ENCODE results near the gene SIRT2.

The SIRT2 gene

DNA sequence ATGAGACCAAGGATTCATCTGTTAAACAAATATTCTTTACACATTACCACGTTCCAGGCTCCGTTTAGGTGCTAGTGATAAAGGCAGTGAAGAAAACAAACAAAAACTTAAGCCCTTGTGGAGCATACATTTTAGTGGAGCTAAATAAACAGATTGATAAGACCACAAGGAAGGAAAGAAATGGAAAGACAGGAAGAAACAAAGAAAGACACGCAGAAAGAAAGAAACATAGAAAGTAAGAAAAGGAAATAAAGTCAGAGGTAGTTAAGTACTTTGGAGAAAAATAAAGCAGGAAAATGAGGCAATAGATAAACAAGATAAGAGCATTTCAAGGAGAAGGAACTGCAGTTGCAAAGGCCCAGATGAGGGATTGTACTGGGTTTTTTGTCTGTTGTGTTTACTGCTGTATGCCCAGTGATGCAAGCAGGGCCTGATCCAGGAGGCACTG lies 1.3 kb upstream of the SIRT2 start (continued):
- TF ChIP-seq, protein P1, sequence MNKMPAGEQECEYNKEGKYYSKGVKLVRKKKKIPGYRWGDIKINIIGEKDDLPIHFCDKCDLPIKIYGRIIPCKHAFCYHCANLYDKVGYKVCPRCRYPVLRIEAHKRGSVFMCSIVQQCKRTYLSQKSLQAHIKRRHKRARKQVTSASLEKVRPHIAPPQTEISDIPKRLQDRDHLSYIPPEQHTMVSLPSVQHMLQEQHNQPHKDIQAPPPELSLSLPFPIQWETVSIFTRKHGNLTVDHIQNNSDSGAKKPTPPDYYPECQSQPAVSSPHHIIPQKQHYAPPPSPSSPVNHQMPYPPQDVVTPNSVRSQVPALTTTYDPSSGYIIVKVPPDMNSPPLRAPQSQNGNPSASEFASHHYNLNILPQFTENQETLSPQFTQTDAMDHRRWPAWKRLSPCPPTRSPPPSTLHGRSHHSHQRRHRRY (tag by site-specific recombination; IDR thresholded peaks at IDR 0.05) = no peak
- TF ChIP-seq ZNF114 (tag by site-specific recombination; IDR thresholded peaks at IDR 0.05) (no peak), ZNF239 (tag by site-specific recombination; IDR thresholded peaks at IDR 0.05) (no peak), SCRT2 (tag by site-specific recombination; IDR thresholded peaks at IDR 0.05) (no peak), ZNF266 (tag by site-specific recombination; IDR thresholded peaks at IDR 0.05; ENCODE audit: low read depth) (no peak), ZNF366 (tag by site-specific recombination; conservative IDR thresholded peaks at IDR 0.05) (peak; percentile 96), ZNF529 (tag by site-specific recombination; IDR thresholded peaks at IDR 0.05; ENCODE audit: insufficient replicate concordance) (no peak), ZNF133 (tag by site-specific recombination; IDR thresholded peaks at IDR 0.05) (no peak), ZNF423 (tag by site-specific recombination; IDR thresholded peaks at IDR 0.05) (no peak), ZNF302 (tag by site-specific recombination; IDR thresholded peaks at IDR 0.05; ENCODE audit: low read depth) (no peak), MEIS1 (CRISPR knock-in tag; IDR thresholded peaks at IDR 0.05; ENCODE audit: borderline replicate concordance) (no peak), ZNF747 (tag by site-specific recombination; IDR thresholded peaks at IDR 0.05) (no peak), ZNF426 (tag by site-specific recombination; IDR thresholded peaks at IDR 0.05) (no peak), ZNF169 (tag by site-specific recombination; IDR thresholded peaks at IDR 0.05) (0 out of 2 replicates have a peak, but pooled peaks have one; percentile 46), ZNF350 (tag by site-specific recombination; IDR thresholded peaks at IDR 0.05) (no peak), PRDM1 (tag by site-specific recombination; IDR thresholded peaks at IDR 0.05) (peak; percentile 94), ZNF670 (tag by site-specific recombination; IDR thresholded peaks at IDR 0.05; ENCODE audit: low read depth) (no peak)
- TF ChIP-seq, protein P2, sequence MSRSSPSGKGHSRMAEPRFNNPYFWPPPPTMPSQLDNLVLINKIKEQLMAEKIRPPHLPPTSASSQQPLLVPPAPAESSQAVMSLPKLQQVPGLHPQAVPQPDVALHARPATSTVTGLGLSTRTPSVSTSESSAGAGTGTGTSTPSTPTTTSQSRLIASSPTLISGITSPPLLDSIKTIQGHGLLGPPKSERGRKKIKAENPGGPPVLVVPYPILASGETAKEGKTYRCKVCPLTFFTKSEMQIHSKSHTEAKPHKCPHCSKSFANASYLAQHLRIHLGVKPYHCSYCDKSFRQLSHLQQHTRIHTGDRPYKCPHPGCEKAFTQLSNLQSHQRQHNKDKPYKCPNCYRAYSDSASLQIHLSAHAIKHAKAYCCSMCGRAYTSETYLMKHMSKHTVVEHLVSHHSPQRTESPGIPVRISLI (tag by site-specific recombination; IDR thresholded peaks at IDR 0.05) = no peak
- TF ChIP-seq, protein P3, sequence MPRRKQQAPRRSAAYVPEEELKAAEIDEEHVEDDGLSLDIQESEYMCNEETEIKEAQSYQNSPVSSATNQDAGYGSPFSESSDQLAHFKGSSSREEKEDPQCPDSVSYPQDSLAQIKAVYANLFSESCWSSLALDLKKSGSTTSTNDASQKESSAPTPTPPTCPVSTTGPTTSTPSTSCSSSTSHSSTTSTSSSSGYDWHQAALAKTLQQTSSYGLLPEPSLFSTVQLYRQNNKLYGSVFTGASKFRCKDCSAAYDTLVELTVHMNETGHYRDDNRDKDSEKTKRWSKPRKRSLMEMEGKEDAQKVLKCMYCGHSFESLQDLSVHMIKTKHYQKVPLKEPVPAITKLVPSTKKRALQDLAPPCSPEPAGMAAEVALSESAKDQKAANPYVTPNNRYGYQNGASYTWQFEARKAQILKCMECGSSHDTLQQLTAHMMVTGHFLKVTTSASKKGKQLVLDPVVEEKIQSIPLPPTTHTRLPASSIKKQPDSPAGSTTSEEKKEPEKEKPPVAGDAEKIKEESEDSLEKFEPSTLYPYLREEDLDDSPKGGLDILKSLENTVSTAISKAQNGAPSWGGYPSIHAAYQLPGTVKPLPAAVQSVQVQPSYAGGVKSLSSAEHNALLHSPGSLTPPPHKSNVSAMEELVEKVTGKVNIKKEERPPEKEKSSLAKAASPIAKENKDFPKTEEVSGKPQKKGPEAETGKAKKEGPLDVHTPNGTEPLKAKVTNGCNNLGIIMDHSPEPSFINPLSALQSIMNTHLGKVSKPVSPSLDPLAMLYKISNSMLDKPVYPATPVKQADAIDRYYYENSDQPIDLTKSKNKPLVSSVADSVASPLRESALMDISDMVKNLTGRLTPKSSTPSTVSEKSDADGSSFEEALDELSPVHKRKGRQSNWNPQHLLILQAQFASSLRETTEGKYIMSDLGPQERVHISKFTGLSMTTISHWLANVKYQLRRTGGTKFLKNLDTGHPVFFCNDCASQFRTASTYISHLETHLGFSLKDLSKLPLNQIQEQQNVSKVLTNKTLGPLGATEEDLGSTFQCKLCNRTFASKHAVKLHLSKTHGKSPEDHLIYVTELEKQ (tag by site-specific recombination; IDR thresholded peaks at IDR 0.05; ENCODE audit: borderline replicate concordance) = no peak
- TF ChIP-seq, protein P4, sequence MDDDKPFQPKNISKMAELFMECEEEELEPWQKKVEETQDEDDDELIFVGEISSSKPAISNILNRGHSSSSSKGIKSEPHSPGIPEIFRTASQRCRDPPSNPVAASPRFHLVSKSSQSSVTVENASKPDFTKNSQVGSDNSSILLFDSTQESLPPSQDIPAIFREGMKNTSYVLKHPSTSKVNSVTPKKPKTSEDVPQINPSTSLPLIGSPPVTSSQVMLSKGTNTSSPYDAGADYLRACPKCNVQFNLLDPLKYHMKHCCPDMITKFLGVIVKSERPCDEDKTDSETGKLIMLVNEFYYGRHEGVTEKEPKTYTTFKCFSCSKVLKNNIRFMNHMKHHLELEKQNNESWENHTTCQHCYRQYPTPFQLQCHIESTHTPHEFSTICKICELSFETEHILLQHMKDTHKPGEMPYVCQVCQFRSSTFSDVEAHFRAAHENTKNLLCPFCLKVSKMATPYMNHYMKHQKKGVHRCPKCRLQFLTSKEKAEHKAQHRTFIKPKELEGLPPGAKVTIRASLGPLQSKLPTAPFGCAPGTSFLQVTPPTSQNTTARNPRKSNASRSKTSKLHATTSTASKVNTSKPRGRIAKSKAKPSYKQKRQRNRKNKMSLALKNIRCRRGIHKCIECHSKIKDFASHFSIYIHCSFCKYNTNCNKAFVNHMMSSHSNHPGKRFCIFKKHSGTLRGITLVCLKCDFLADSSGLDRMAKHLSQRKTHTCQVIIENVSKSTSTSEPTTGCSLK (tag by site-specific recombination; IDR thresholded peaks at IDR 0.05) = no peak
- TF ChIP-seq, protein P5, sequence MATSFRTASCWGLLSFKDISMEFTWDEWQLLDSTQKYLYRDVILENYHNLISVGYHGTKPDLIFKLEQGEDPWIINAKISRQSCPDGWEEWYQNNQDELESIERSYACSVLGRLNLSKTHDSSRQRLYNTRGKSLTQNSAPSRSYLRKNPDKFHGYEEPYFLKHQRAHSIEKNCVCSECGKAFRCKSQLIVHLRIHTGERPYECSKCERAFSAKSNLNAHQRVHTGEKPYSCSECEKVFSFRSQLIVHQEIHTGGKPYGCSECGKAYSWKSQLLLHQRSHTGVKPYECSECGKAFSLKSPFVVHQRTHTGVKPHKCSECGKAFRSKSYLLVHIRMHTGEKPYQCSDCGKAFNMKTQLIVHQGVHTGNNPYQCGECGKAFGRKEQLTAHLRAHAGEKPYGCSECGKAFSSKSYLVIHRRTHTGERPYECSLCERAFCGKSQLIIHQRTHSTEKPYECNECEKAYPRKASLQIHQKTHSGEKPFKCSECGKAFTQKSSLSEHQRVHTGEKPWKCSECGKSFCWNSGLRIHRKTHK (tag by site-specific recombination; IDR thresholded peaks at IDR 0.05) = no peak
- TF ChIP-seq, protein P6, sequence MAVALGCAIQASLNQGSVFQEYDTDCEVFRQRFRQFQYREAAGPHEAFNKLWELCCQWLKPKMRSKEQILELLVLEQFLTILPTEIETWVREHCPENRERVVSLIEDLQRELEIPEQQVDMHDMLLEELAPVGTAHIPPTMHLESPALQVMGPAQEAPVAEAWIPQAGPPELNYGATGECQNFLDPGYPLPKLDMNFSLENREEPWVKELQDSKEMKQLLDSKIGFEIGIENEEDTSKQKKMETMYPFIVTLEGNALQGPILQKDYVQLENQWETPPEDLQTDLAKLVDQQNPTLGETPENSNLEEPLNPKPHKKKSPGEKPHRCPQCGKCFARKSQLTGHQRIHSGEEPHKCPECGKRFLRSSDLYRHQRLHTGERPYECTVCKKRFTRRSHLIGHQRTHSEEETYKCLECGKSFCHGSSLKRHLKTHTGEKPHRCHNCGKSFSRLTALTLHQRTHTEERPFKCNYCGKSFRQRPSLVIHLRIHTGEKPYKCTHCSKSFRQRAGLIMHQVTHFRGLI (tag by site-specific recombination; IDR thresholded peaks at IDR 0.05) = no peak
- TF ChIP-seq, protein P7, sequence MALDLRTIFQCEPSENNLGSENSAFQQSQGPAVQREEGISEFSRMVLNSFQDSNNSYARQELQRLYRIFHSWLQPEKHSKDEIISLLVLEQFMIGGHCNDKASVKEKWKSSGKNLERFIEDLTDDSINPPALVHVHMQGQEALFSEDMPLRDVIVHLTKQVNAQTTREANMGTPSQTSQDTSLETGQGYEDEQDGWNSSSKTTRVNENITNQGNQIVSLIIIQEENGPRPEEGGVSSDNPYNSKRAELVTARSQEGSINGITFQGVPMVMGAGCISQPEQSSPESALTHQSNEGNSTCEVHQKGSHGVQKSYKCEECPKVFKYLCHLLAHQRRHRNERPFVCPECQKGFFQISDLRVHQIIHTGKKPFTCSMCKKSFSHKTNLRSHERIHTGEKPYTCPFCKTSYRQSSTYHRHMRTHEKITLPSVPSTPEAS (tag by site-specific recombination; IDR thresholded peaks at IDR 0.05) = no peak
- TF ChIP-seq, protein P8, sequence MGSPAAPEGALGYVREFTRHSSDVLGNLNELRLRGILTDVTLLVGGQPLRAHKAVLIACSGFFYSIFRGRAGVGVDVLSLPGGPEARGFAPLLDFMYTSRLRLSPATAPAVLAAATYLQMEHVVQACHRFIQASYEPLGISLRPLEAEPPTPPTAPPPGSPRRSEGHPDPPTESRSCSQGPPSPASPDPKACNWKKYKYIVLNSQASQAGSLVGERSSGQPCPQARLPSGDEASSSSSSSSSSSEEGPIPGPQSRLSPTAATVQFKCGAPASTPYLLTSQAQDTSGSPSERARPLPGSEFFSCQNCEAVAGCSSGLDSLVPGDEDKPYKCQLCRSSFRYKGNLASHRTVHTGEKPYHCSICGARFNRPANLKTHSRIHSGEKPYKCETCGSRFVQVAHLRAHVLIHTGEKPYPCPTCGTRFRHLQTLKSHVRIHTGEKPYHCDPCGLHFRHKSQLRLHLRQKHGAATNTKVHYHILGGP (tag by site-specific recombination; IDR thresholded peaks at IDR 0.05) = 0 out of 2 replicates have a peak, but pooled peaks have one; percentile 22
